GM23338 (cell line): ENCODE data around the gene NUPR1. TPM values are rescaled to one million over a fixed set of nuclear protein-coding genes. Genes with fewer than 3 reads are reported as not detected.
"Not testable (repeated sequence)": the region's sequence is repeated elsewhere in the genome, so short reads cannot be mapped to it uniquely, and the experiment has no call there.

ENCODE experiments used
- ATAC-seq: fragments of 200-7000 bp; cut with Tn5 transposase; 3 replicates; pipeline ENCODE4 v1.9.1; 2020
- DNase-seq: peaks from one replicate; pipeline ENCODE4 v3.0.0-alpha.2; 2015; ENCODE audit warnings: low spot score
- H2AFZ ChIP-seq: fragments of 200-600 bp; sonication (generic); 2 replicates; pipeline ENCODE4 v1.8.0; 2016; ENCODE audit warnings: antibody characterized with exemption, mild to moderate bottlenecking, moderate library complexity
- H3F3A ChIP-seq: fragments of 200-600 bp; sonication (generic); replicated peaks from 2 replicates; pipeline ENCODE4 v1.8.0; 2017; ENCODE audit warnings: antibody characterized with exemption, mixed run types, low read depth
- H3K27ac ChIP-seq: fragments of 200-600 bp; sonication (generic); 2 replicates; pipeline ENCODE4 v1.6.1; 2016; ENCODE audit warnings: low read depth
- H3K27me3 ChIP-seq: fragments of 200-600 bp; sonication (generic); 2 replicates; pipeline ENCODE4 v1.8.0; 2016; ENCODE audit warnings: mild to moderate bottlenecking, mixed run types, moderate library complexity; ENCODE audit not compliant: insufficient read depth
- H3K36me3 ChIP-seq: fragments of 200-600 bp; sonication (generic); 2 replicates; pipeline ENCODE4 v1.8.0; 2016; ENCODE audit warnings: mild to moderate bottlenecking; ENCODE audit not compliant: insufficient read depth
- H3K4me1 ChIP-seq: fragments of 200-600 bp; sonication (generic); 2 replicates; pipeline ENCODE4 v1.8.0; 2016; ENCODE audit warnings: mild to moderate bottlenecking, moderate library complexity; ENCODE audit not compliant: insufficient read depth
- H3K4me2 ChIP-seq: fragments of 200-600 bp; sonication (generic); 2 replicates; pipeline ENCODE4 v1.7.1; 2017; ENCODE audit warnings: mixed run types
- H3K4me3 ChIP-seq: fragments of 200-600 bp; sonication (generic); 2 replicates; pipeline ENCODE4 v1.6.1; 2016; ENCODE audit warnings: mixed run types
- H3K79me2 ChIP-seq: fragments of 200-600 bp; sonication (generic); replicated peaks from 2 replicates; pipeline ENCODE4 v1.8.0; 2017; ENCODE audit warnings: mild to moderate bottlenecking; ENCODE audit not compliant: insufficient read depth
- H3K9me2 ChIP-seq: fragments of 200-600 bp; sonication (generic); 2 replicates; pipeline ENCODE4 v1.8.0; 2017; ENCODE audit not compliant: insufficient read depth
- H4K20me1 ChIP-seq: fragments of 200-600 bp; sonication (generic); replicated peaks from 2 replicates; pipeline ENCODE4 v1.8.0; 2017; ENCODE audit warnings: mild to moderate bottlenecking; ENCODE audit not compliant: insufficient read depth
- H3K27ac Mint-ChIP-seq: 2 replicates; pipeline ENCODE4 v1.8.0; 2020; ENCODE audit warnings: inconsistent platforms, mild to moderate bottlenecking, moderate library complexity, mixed read lengths
- H3K27me3 Mint-ChIP-seq: 3 replicates; pipeline ENCODE4 v1.8.0; 2022; ENCODE audit warnings: low read depth, mild to moderate bottlenecking, moderate library complexity, mixed read lengths, inconsistent platforms; ENCODE audit not compliant: insufficient read depth, poor library complexity
- H3K36me3 Mint-ChIP-seq: 3 replicates; pipeline ENCODE4 v1.8.0; 2021; ENCODE audit warnings: low read depth, mild to moderate bottlenecking, inconsistent platforms, moderate library complexity, mixed read lengths
- H3K4me1 Mint-ChIP-seq: 3 replicates; pipeline ENCODE4 v1.8.0; 2020; ENCODE audit warnings: mild to moderate bottlenecking, inconsistent platforms, mixed read lengths
- H3K4me3 Mint-ChIP-seq: 3 replicates; pipeline ENCODE4 v1.8.0; 2021; ENCODE audit warnings: moderate library complexity, mild to moderate bottlenecking, inconsistent platforms, mixed read lengths
- H3K9me3 Mint-ChIP-seq: 3 replicates; pipeline ENCODE4 v1.8.0; 2020; ENCODE audit warnings: moderate library complexity, mild to moderate bottlenecking, inconsistent platforms, mixed read lengths
- ZNF114 ChIP-seq: fragments of 250-450 bp; sonication (Bioruptor Pico); IDR thresholded peaks from 2 replicates; pipeline ENCODE4 v1.5.0; 2020; ENCODE audit warnings: mild to moderate bottlenecking, moderate library complexity
- polyA plus RNA-seq: library from polyadenylated mRNA; unstranded; fragments of >200 nt; fragmentation: Nextera tagmentation; extraction: Ambion mirVana; gene quantifications from 2 replicates; pipeline ENCODE4 v1.2.1, GENCODE V29; 2016
- total RNA-seq: library from RNA; depleted of rRNA; stranded (reverse); fragments of >200 nt; shearing (Covaris generic); gene quantifications from 2 replicates; pipeline ENCODE4 v1.2.3, GENCODE V29; 2014
- TF ChIP-seq, protein P1 (sequence below): fragments of 250-450 bp; sonication (Bioruptor Pico); IDR thresholded peaks from 2 replicates; pipeline ENCODE4 v1.5.0; 2020; ENCODE audit warnings: mild to moderate bottlenecking, moderate library complexity

Gene NUPR1
- total and polyA plus RNA-seq, 2 experiments from 2014 or later: 0.03 to 0.48 TPM

DNA sequence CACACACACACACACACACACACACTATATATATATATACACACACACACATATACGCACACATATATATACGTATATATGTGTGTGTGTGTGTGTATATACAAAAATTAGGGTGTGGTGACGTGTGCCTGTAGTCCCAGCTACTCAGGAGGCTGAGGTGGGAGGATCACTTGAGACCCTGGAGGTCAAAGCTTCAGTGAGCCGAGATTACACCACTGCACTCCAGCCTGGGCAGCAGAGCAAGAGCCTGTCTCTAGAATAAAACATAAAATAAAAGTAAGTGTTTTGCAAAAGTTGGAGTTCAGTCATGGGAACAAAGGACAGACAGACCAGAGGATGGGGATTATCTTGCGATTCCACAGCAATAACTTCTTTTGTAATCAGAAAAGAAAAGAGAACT is 10.8 kb downstream of the NUPR1 start (continued):
- TF ChIP-seq, protein P1, sequence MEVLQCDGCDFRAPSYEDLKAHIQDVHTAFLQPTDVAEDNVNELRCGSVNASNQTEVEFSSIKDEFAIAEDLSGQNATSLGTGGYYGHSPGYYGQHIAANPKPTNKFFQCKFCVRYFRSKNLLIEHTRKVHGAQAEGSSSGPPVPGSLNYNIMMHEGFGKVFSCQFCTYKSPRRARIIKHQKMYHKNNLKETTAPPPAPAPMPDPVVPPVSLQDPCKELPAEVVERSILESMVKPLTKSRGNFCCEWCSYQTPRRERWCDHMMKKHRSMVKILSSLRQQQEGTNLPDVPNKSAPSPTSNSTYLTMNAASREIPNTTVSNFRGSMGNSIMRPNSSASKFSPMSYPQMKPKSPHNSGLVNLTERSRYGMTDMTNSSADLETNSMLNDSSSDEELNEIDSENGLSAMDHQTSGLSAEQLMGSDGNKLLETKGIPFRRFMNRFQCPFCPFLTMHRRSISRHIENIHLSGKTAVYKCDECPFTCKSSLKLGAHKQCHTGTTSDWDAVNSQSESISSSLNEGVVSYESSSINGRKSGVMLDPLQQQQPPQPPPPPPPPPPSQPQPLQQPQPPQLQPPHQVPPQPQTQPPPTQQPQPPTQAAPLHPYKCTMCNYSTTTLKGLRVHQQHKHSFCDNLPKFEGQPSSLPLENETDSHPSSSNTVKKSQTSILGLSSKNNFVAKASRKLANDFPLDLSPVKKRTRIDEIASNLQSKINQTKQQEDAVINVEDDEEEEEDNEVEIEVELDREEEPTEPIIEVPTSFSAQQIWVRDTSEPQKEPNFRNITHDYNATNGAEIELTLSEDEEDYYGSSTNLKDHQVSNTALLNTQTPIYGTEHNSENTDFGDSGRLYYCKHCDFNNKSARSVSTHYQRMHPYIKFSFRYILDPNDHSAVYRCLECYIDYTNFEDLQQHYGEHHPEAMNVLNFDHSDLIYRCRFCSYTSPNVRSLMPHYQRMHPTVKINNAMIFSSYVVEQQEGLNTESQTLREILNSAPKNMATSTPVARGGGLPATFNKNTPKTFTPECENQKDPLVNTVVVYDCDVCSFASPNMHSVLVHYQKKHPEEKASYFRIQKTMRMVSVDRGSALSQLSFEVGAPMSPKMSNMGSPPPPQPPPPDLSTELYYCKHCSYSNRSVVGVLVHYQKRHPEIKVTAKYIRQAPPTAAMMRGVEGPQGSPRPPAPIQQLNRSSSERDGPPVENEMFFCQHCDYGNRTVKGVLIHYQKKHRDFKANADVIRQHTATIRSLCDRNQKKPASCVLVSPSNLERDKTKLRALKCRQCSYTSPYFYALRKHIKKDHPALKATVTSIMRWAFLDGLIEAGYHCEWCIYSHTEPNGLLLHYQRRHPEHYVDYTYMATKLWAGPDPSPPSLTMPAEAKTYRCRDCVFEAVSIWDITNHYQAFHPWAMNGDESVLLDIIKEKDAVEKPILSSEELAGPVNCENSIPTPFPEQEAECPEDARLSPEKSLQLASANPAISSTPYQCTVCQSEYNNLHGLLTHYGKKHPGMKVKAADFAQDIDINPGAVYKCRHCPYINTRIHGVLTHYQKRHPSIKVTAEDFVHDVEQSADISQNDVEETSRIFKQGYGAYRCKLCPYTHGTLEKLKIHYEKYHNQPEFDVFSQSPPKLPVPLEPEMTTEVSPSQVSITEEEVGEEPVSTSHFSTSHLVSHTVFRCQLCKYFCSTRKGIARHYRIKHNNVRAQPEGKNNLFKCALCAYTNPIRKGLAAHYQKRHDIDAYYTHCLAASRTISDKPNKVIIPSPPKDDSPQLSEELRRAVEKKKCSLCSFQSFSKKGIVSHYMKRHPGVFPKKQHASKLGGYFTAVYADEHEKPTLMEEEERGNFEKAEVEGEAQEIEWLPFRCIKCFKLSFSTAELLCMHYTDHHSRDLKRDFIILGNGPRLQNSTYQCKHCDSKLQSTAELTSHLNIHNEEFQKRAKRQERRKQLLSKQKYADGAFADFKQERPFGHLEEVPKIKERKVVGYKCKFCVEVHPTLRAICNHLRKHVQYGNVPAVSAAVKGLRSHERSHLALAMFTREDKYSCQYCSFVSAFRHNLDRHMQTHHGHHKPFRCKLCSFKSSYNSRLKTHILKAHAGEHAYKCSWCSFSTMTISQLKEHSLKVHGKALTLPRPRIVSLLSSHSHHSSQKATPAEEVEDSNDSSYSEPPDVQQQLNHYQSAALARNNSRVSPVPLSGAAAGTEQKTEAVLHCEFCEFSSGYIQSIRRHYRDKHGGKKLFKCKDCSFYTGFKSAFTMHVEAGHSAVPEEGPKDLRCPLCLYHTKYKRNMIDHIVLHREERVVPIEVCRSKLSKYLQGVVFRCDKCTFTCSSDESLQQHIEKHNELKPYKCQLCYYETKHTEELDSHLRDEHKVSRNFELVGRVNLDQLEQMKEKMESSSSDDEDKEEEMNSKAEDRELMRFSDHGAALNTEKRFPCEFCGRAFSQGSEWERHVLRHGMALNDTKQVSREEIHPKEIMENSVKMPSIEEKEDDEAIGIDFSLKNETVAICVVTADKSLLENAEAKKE (CRISPR knock-in tag): no peak
- no peak for TF ChIP-seq ZNF114

DNA sequence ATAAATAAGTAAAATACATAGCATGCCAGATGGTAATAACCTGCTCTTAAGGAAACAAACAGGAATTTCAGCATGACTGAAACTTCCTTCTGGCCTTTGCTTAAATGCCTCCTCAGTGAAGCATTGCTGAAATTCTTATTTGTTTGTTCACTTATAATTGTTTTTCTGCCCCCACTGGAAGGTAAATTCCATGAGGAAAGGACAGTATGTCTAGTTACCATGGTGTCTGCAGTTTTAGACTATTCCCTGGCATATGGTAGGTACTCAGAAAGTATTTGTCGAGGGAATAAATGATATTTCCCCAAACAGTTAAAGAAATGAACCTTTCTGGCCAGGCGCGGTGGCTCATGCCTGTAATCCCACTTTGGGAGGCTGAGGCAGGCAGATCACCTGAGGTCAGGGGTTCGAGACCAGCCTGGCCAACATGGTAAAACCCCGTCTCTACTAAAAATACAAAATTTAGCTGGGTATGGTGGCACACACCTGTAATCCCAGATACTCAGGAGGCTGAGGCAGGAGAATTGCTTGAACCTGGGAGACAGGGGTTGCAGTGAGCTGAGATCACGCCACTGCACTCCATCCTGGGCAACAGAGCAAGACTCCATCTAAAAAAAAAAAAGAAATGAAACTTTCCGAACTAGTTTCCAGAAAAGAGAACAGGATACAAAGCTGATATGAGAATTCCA is 11.5 kb downstream of the NUPR1 start:
- H3K79me2 ChIP-seq, H3K4me3 ChIP-seq, H3K4me3 Mint-ChIP-seq, H3K36me3 Mint-ChIP-seq, H3K9me2 ChIP-seq, H3K27ac ChIP-seq, H3K27me3 Mint-ChIP-seq, H3F3A ChIP-seq, H3K4me2 ChIP-seq, H3K36me3 ChIP-seq, H3K4me1 ChIP-seq, H2AFZ ChIP-seq, DNase-seq, H3K27me3 ChIP-seq, H4K20me1 ChIP-seq, H3K4me1 Mint-ChIP-seq, ATAC-seq, H3K27ac Mint-ChIP-seq: not testable (repeated sequence)
- peaks cover 14% of the 10 kb centered on the region; the same call in 1 of the 3 replicates for H3K9me3 Mint-ChIP-seq
